Neutrophil (primary cell): Measurements from ENCODE around the gene NPIPB6.

Experiments
- H3K27ac ChIP-seq: fragments of 200-600 bp; sonication (generic); 2 replicates; pipeline ENCODE4 v1.5.1; 2016; ENCODE audit warnings: mild to moderate bottlenecking, moderate library complexity
- H3K27me3 ChIP-seq: fragments of 200-600 bp; sonication (generic); 2 replicates; pipeline ENCODE4 v1.6.0; 2016; ENCODE audit warnings: mild to moderate bottlenecking
- H3K36me3 ChIP-seq: fragments of 200-600 bp; sonication (generic); 2 replicates; pipeline ENCODE4 v1.5.1; 2017
- H3K4me1 ChIP-seq, 2 experiments: fragments of 200-600 bp in 1 of 2; sonication (generic) in 1 of 2; 1 replicate in 1 of 2; 2 replicates in 1 of 2; pipeline versions ENCODE4 v1.5.1 to v1.6.1; 2013 to 2016; ENCODE audit warnings: low read depth in 1 of 2, low read length in 1 of 2, mild to moderate bottlenecking in 1 of 2, moderate library complexity in 1 of 2; ENCODE audit not compliant: control insufficient read depth in 1 of 2, insufficient read depth in 1 of 2
- H3K4me3 ChIP-seq, 2 experiments: fragments of 200-600 bp in 1 of 2; sonication (generic) in 1 of 2; 1 replicate in 1 of 2; 2 replicates in 1 of 2; pipeline ENCODE4 v1.5.1; 2013 to 2016; ENCODE audit warnings: low read depth in 1 of 2, low read length in 1 of 2, mild to moderate bottlenecking in 1 of 2, moderate library complexity in 1 of 2
- H3K9me3 ChIP-seq: fragments of 200-600 bp; sonication (generic); 2 replicates; pipeline ENCODE4 v1.5.1; 2016
- TF ChIP-seq, protein P1 (sequence below): fragments of 200-600 bp; sonication (generic); IDR thresholded peaks from 2 replicates; pipeline ENCODE4 v1.5.1; 2016; ENCODE audit warnings: antibody characterized with exemption

NPIPB6 gene

GRCh38 chr16:28297784-28298510, 65.4 kb downstream of the NPIPB6 start:
- Histone ChIP-seq H3K4me3 (no peak overlapping the region), H3K27ac (no peak overlapping the region), H3K36me3 (no peaks in the 10 kb centered on the region), H3K4me1 (peaks cover 1 to 7% of the 10 kb centered on the region in 2 experiments), H3K9me3 (no peaks in the 10 kb centered on the region), H3K27me3 (peaks cover 32% of the 10 kb centered on the region)
- TF ChIP-seq, protein P1, sequence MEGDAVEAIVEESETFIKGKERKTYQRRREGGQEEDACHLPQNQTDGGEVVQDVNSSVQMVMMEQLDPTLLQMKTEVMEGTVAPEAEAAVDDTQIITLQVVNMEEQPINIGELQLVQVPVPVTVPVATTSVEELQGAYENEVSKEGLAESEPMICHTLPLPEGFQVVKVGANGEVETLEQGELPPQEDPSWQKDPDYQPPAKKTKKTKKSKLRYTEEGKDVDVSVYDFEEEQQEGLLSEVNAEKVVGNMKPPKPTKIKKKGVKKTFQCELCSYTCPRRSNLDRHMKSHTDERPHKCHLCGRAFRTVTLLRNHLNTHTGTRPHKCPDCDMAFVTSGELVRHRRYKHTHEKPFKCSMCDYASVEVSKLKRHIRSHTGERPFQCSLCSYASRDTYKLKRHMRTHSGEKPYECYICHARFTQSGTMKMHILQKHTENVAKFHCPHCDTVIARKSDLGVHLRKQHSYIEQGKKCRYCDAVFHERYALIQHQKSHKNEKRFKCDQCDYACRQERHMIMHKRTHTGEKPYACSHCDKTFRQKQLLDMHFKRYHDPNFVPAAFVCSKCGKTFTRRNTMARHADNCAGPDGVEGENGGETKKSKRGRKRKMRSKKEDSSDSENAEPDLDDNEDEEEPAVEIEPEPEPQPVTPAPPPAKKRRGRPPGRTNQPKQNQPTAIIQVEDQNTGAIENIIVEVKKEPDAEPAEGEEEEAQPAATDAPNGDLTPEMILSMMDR, result no peak

GRCh38 chr16:28297308-28297707, 66.0 kb downstream of the NPIPB6 start:
- TF ChIP-seq, protein P1, result no peak
- no peak overlapping the region for H3K4me3 ChIP-seq
- peaks cover 37% of the 10 kb centered on the region for H3K27me3 ChIP-seq
- H3K9me3 ChIP-seq, result no peaks in the 10 kb centered on the region
- no peaks in the 10 kb centered on the region for H3K36me3 ChIP-seq
- peaks cover 6 to 12% of the 10 kb centered on the region in 2 experiments for H3K4me1 ChIP-seq
- no peak overlapping the region for H3K27ac ChIP-seq

DNA sequence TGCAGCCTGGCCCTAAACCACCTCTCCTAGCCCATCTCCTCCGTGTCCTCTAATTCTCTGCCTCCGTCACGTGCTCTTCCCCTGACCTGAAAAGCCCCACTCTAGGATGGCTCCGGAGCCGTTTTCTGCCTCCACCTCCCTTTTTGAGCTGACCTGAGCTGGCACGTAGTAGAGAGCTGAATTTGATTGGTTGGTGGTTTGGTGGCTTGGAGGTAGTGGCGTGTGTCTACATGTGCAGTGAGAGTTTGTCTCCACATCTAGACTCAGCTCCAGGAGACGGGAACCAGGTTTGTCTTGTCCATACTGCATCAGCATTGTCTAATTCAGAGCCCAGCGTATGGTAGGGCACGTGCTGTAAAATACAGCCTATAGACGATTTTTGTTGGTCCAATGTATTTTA, 68.0 kb downstream of the NPIPB6 start:
- H3K36me3 ChIP-seq, result no peaks in the 10 kb centered on the region
- peaks cover 6 to 12% of the 10 kb centered on the region in 2 experiments for H3K4me1 ChIP-seq
- no peak overlapping the region for H3K4me3 ChIP-seq
- no peaks in the 10 kb centered on the region for H3K9me3 ChIP-seq
- H3K27ac ChIP-seq, result no peak overlapping the region
- peaks cover 57% of the 10 kb centered on the region for H3K27me3 ChIP-seq
- TF ChIP-seq, protein P1, result no peak

DNA sequence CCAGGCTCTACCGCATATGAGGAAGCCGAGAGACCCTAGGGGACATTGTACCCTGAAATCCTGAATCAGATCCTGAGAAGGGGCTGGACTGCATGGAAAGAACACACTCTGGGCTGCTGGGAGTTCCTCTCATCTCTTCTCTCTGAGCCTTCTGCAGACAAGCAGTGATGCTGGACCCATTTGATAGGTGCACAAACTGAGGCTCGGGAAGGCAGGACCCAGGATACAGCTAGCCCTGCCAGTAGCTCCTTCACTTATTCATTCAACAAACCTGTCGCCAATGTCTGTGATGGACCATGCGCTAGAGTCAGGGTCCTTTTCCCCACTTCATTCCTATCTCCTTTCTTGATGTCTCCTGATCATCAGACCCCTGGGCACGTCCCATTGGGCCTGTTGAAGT, 69.1 kb downstream of the NPIPB6 start:
- Histone ChIP-seq H3K4me1 (peaks cover 6 to 12% of the 10 kb centered on the region in 2 experiments), H3K9me3 (no peaks in the 10 kb centered on the region), H3K4me3 (no peak overlapping the region)

DNA sequence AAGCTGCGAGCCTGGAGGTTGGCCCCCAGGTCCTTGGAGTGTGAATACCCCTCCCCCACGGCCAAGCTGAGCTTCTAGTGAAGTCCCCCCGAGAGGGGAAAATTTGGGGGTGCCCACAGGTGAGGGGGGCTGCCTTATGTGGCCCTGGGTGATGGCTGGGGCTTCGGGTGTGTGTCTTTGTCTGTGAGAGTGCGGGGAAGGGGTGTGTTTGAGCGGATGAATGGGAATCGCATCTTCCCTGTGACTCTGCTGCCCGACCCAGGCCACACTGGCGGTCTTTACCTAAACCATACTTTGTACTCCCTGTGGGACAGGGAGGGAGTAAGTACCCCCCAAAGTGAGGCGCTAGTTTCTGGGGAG, 69.7 kb downstream of the NPIPB6 start:
- H3K36me3 ChIP-seq, result no peaks in the 10 kb centered on the region
- no peaks in the 10 kb centered on the region for H3K9me3 ChIP-seq
- peaks cover 72% of the 10 kb centered on the region for H3K27me3 ChIP-seq
- H3K4me1 ChIP-seq, result peaks cover 6 to 12% of the 10 kb centered on the region in 2 experiments
- TF ChIP-seq, protein P1, result no peak
- no peak overlapping the region for H3K27ac ChIP-seq
- H3K4me3 ChIP-seq, result no peak overlapping the region

More for the DNA sequence above, 69.1 kb downstream of the NPIPB6 start:
- Histone ChIP-seq H3K27me3 (peaks cover 66% of the 10 kb centered on the region), H3K36me3 (no peaks in the 10 kb centered on the region), H3K27ac (no peak overlapping the region)
- TF ChIP-seq, protein P1, result no peak
